Dermis microvascular lymphatic vessel endothelial cell (primary cell): Measurements from ENCODE around the gene PPP1R14D. TPM values are rescaled to one million over a fixed set of nuclear protein-coding genes. Genes with fewer than 3 reads are reported as not detected.

Source experiments
- DNase-seq, 2 donors: peaks; one replicate each; pipeline versions ENCODE4 v3.0.0 to v3.0.0-alpha.2; 2010; ENCODE audit warnings: low read depth in 2 of 2
- total RNA-seq: library from RNA; depleted of rRNA; stranded (reverse); fragments of >200 nt; gene quantifications from 2 replicates; pipeline ENCODE4 v1.2.1, GENCODE V29; 2014

The PPP1R14D gene
- total RNA-seq, 1 donor from 2014 or later: not detected

DNA sequence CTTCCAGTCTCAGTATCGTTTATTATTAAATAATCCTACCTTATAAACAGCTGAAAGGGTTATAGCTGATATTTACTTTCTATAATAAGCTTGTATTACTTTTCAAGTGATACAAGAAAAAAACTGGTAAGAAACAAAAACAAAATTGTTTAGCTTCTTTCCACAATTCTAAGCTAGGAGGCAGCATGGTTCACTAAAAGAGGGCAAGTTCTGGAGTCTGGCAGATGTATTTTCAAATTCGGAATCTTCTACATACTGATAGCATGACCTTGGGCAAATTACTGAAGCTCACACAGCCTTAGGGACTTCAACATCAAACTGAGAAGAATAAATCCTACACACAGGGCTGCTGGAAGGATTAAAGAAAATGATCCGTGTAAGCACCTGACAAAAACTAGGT is 43.3 kb downstream of the PPP1R14D start:
- DNase-seq: no peak

DNA sequence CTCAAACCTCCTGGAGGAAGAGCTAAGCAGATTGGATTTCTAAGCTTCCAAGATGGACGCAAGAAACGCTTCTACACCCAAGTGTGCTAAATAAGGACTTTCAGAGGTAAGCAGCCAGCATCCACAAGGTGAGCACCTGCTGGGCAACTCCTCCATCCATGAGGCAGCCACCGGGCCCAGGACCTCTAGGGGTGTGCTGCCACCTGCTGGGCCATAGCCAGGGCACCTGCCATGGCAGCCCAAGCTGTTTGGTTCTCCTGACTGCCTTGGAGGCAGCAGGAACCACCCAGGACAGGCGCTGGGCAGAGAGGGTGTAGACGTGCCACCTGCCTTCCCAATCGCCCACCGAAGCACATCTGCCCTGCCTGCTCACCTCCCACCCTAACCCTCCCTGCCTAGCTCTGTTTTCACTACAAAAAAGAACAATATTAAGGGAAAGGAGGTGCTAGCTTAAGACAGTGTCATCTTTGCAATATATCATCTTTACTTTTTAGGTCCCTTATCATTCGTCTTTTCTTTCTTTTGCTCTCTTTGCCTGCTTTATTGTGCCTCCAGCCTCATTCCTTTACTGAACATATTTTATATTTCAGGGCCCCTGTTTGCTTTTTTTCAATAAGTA is 45.8 kb downstream of the PPP1R14D start:
- DNase-seq: peak in 1 of 2 donors; percentile 71

DNA sequence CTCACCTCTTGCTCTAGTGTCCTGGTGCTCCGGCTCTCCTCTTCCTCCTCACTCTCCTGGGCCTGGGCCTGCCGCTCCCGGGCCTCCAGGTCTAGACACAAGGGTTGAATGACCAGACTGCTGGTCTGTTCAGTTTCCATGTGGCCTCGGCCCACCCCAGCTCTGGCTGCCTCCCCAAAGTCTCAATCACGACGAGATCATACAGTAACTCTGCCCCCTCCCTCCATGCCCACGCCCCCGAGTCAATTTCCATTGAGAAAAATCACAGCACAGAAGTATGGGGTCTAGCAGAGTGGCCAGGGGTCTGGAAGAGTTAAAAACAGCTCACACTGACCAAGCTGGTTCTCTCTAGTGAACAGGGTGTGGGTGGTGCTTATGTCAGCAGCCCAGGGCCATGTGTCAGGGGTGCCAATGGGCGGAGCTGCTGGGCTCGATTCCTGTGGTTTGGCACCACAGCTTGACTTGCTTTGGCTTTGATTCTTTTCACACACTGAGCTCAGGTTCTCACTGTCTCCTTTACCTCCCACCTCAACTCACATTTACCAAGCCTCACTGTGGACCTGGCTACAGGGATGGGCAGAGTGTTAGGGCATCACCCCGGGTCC is 51.9 kb downstream of the PPP1R14D start:
- no peak for DNase-seq

DNA sequence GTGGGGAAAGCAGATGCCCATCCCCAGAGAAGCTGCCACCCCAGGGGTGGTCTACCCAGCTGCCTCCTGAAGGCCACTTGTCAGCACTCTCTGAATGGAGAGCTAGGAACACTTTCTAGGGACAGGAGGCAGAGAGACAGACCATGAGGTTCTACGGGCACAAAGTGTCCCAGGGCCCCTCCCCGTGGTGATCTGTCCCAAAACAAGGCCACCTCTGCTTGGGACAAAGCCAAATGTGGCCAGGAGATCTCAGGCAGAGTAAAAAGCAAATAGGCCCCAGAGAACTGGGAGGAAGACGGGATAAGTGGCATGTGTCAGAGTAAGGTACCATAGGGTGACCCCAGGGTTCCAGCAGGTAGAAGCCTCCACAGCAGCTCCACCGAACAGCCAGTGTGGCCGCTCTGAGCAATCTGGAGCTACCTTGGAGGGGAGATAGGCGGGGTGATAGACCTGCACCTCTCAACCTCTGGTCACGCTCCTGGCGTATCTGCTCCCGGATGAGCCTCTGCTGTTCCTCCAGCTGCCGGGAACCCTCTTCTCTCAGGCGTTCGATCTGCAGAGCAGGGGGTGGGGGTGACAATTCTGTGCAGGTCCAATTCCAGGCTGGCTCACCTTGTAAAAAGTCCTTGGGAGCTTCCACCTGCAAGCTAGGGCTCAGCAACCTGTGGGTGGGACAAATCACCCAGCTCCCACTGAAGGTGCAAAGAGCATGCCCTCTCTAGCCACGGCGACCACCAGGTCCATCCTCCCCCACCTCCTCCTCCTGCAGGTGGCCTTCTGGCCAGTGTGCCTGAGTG is 52.6 kb downstream of the PPP1R14D start:
- DNase-seq: no peak

DNA sequence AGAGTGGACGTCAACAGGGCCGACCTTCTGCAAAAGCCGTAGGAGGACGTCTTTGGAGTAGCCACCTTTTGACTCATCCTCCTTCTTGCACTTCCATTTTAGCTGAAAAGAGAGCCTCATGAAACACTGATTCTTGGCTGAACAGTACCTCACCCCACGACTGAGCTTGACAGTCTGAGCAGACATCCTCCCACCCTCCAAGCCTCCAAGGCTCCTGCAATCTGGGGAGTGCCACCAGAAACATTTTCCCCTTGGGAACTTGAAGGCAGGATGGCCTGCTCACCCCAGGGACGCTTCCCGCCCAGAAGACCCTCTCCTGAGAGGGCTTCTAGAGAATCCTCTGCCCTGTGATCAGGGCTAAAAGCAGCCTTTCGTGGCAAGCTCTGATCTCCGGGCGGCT is 53.5 kb downstream of the PPP1R14D start:
- no peak for DNase-seq

DNA sequence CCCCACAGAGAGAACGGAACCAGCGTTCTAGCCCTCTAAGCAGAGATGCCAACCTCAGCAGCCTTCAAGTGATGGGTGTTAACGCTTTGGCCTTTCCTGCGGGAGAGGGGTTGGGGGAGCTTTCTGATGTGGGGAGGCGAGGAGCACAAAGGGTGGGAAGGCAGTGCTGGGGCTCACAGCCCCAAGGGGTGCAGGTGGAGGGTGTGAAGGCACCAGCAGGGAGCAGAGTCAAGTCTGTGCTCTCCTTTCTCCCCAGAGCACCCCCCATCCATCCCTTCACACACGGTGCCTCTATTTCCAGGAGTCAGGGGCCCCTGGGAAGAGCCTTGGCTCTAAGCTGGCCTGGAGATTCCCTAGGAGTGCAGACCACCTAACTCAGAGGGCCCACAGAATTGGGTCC is 54.6 kb downstream of the PPP1R14D start:
- no peak for DNase-seq

DNA sequence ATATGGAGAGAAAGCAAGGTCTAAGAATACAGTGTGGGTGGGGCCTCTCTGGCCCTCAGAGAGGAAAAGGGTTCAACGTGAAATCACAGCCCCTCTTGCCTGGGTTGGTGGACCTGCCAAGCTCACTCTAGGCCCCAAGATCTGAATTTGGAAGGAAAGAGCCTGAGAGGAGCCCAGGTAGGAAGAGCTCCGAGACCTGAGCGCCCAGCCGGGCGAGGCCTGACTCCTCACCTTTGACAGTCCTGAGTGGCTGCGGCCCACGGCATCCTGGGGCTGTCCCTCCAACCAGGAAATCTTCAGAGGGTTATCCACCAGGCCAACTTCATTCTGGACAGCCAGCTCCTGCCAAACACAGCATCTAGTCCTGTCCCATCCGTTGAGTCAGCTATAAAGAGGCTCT is 55.0 kb downstream of the PPP1R14D start:
- DNase-seq: no peak

DNA sequence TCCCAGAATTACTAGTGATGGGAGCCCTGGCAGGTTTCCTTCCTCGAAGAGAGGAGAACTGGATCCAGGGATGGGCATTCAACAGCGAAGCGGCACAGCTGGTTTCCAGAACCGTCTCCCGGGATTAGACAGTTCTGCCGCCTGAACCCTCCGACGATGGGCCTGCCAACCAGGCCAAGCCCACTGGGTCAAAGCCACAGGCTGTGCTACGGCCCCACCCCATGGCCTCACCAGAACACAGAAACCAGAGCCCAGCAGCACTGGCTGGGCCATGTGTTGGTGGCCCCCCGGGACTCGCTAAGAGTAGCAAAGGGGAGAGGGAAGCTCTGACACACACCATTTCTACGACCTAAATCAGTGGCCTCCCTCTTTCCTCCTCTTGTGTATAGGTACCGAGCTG is 56.5 kb downstream of the PPP1R14D start:
- no peak for DNase-seq

DNA sequence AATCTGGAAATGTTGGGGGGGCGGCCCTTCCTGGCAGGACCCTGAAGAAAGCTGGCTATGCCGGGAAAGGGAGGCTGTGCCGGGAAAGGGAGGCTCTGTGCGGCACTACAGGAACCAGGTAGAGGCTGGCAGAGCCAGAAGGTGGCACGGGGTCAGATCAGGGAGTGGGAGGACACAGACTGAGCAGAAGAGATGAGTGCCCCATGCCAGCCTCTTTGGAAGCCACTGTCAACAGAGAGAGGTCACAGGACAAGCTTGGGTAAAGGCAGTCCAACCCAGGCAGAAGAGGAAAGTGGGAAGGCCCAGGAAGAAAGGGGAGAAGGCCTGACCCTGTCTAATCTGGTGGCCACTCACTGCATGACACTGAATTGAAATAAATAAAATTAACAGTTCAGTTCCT is 57.3 kb downstream of the PPP1R14D start:
- no peak for DNase-seq

DNA sequence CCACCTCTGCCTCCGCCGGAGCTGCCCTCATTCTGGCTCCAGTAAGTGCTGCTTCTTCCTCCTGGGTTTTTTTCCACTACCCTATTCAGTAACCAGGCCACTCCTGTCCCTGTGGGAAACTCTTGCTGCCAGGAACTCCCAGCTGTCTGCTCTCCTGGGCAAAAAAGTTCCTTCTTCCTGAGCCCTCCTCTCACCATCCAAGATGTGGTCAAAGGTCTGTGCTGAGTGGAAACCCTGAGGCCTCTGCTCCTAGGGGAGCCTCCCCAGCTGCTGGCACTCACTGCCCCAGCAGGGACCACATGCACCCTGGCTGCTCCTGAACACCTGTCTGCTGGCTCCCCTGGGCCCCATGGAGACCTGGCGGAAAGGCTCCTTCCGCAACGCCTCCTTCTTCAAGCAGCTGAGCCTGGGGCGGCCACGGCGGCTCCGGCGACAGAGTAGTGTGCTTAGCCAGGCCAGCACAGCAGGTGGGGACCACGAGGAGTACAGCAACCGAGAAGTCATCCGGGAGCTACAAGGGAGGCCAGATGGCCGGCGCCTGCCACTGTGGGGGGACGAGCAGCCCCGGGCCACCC is 58.3 kb downstream of the PPP1R14D start:
- DNase-seq: peak in 1 of 2 donors; percentile 55

DNA sequence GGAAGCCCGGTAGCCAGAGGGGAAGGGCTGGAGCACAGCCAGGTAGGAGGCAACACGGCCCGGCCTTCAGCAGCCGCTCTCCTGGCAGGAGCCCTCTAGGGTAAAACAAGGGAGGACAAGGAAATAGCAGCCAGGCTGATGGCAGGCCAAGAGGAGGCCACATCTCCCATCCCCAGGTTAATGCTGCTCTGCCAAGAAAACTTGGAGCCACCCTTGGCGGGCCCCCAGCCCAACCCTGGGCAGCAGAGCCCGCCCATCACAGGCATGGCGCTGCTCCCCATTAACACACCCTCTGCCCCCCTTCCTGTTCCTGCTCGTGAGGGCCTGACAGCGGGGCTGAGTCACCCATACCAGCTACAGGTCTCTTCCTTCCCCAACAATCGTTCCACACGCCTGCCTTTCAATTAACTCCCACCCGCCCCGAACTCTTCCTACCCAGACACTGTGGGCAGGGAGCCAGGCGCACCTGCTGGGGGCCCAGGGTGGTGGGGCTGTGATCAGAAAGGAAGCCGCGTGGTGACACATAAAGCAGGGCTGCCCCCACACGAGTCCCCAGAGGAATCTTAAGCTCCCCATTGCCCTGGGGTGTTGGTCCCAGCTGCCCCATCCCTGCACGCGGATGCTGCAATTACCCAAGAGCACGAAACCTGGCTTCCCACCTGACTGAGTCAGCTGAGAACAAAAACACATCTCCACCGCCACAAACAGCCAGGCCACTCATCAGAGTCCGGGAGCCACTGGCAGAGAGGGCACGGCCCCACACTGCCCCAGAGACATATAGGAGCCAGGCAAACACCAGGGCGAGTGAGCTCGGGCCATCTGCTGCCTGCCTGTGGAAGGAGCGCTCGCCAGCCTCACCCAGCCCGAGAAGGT is 59.0 kb downstream of the PPP1R14D start, which contains the start of gene C15orf62:
C15orf62 (plus strand) TSS at position 707 of the 873 bp plus-strand sequence. CDS start 516 bp downstream, outside the sequence.
- DNase-seq: peak in 1 of 2 donors; percentile 84

DNA sequence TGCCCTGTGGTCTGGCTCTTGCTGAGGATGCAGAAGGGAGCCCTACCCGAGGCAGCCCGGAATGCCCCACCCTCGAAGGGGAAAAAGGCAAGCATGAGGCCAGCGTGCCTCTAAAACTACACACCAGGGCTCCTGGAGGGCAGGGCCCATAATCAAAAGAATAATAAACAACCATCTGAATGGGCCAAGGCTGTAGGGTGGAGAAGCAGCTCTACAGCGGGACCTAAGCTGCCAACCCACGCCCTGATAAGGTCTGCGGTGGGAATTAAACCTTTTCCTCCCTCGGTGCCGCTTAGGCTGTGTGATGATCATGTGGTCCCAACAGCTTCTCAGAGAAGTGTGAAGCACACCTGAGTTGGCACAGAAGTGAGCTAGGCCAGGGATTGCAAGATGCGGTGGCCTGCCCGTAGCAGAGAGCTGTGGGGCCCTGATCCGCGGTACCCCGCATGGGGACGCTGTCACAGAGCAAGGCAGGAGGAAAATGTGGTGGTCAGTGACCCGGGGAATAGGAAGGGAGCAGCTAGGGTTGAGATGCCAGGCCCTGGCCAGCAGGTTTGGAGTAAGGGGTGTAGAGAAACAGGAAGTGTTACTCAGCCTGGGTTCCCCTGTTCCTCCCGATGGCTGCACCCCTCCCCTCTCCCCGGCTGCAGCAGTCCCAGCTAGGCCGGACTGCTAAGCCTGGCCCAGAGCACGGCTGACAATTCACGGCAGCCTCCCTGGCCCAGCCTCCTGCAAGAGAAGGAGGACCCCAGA is 59.8 kb downstream of the PPP1R14D start:
- peak in 1 of 2 donors; percentile 32 for DNase-seq

DNA sequence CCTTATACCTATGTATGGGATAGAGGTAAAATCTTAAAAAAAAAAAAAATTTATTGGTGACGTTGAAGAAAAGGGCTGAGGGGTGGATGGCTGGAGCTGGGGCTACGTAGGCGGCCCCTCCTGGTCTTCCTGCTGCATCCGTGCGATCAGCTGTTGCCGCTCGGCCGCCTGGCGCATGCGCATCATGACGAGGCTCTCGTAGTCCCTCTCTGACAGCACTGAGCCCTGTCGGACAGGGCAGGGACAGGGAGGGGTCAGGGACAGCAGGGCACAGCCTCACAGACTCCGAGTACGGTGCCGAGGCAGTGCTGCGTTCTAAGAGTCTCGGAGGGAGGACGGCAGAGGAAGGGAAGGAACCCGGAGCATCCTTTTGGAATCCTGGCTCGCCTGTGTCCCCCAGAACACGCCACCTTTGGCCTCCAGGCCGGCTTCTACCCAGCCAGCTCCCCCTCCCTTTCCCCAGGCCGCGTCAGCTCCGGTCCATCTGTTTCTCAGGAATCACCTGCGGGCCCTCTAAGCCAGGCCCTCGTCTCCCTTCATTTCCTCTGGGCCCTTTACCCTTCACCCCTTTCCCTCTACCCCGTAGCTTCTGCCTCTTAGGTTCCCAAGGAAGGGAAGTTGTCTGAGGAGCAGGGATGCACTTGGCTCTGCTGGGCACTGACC is 60.5 kb downstream of the PPP1R14D start:
- no peak for DNase-seq

DNA sequence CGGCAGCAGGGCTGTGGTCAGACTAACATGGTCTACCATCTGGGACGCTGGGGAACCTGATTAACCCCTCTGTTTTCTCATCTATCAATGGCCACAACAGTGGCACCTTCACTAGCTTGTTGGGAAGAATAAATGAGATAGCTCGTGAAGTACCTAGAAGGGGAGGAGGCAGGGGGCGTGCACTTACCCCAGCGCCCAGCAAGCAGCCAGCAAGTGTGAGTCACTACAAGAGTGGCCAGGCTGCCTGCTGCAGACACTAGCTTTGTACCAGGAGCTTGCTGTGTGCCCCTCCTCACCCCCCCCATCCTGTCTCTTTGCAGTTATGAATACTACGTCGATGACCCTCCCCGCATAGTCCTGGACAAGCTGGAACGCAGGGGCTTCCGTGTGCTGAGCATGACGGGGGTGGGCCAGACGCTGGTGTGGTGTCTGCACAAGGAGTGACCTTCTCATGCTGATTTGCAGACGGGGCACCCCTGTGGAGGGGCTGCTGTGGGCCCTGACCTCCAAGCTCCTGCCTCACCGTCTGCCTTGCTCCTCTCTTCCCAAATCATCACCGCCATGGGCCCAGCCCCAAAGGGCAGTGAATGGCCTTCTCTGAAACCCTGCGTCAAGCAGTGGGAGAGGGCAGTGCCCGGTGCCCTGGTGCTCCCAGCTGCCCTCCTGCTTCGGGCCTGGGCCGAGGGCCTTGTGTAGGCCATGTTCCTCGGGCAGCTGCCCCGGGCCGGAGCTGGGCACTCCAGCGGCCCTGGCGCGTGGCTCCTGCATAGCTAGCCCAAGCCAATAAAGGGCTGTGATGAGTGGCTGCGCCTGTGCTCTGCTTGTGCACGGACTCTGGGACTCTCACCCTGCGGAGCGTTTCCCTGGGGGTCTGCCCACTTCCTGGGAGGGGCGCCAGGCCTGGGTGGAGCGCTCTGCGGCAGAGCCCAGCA is 61.3 kb downstream of the PPP1R14D start:
- no peak for DNase-seq

DNA sequence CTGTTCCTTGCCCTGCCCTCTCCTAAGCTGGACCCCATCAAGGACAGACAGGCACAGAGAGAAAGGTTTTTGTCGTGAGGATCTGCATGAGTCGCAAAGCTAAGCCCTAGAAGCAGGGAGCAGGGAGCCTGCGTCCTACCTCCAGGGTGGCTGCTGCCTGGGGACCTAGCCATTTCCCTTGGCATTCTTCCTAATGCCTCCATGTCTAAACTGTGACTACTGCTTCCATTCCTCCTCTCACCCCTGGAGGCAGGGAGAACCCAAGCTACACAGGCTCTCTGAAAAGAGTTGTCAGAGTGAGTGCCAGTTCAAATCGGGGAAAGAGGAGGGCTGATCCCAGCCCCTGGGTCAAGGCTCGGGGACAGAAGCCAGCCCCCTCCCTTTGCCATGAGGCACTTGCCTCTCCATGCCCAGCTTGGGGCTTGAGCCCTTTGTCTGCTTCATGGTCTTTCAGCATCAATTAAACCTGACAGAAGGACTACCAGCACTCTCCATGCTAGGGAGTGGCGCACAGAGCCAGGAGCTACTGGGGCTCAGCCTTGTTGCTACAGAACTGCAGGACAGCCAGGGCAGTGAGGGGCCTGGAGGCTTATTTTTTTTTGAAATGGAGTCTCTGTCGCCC is 62.2 kb downstream of the PPP1R14D start:
- DNase-seq: no peak
